Gastroesophageal sphincter (tissue), 3 donors: ENCODE results near the gene MID1IP1.

Experiments used
- EP300 ChIP-seq: sonication (generic); formaldehyde crosslinking; IDR thresholded peaks from one replicate; pipeline ENCODE4 v1.6.1; 2017; ENCODE audit warnings: antibody characterized with exemption, mild to moderate bottlenecking
- TF ChIP-seq, protein P1 (sequence below), 4 experiments: fragments of 200-600 bp in 2 of 4; fragments of 450-650 bp in 2 of 4; sonication (generic) in 1 of 4; IDR thresholded peaks; one replicate each; pipeline ENCODE4 v1.5.1; 2017 to 2019; ENCODE audit warnings: antibody characterized with exemption in 4 of 4, mild to moderate bottlenecking in 2 of 4, moderate library complexity in 2 of 4

DNA sequence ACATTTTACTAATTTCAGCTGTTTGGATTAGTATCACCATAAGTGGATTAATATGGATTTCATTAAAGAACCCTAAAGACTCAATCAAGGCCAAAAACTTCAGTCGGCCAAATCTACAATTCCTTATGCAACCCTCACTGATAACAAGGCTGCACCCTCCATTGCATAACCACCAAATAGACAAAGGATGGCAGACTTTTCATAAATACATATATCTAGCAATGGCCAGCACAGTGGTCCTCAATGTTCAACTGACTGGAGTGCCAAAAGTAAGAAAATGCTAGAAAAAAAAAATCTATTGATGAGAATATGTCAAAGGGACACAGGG is 46.6 kb downstream of the MID1IP1 start:
- TF ChIP-seq, protein P1, sequence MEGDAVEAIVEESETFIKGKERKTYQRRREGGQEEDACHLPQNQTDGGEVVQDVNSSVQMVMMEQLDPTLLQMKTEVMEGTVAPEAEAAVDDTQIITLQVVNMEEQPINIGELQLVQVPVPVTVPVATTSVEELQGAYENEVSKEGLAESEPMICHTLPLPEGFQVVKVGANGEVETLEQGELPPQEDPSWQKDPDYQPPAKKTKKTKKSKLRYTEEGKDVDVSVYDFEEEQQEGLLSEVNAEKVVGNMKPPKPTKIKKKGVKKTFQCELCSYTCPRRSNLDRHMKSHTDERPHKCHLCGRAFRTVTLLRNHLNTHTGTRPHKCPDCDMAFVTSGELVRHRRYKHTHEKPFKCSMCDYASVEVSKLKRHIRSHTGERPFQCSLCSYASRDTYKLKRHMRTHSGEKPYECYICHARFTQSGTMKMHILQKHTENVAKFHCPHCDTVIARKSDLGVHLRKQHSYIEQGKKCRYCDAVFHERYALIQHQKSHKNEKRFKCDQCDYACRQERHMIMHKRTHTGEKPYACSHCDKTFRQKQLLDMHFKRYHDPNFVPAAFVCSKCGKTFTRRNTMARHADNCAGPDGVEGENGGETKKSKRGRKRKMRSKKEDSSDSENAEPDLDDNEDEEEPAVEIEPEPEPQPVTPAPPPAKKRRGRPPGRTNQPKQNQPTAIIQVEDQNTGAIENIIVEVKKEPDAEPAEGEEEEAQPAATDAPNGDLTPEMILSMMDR (IDR thresholded peaks at IDR 0.05): no peak
- TF ChIP-seq EP300: no peak
